ENCODE results near the gene PKHD1.

PKHD1 gene

DNA sequence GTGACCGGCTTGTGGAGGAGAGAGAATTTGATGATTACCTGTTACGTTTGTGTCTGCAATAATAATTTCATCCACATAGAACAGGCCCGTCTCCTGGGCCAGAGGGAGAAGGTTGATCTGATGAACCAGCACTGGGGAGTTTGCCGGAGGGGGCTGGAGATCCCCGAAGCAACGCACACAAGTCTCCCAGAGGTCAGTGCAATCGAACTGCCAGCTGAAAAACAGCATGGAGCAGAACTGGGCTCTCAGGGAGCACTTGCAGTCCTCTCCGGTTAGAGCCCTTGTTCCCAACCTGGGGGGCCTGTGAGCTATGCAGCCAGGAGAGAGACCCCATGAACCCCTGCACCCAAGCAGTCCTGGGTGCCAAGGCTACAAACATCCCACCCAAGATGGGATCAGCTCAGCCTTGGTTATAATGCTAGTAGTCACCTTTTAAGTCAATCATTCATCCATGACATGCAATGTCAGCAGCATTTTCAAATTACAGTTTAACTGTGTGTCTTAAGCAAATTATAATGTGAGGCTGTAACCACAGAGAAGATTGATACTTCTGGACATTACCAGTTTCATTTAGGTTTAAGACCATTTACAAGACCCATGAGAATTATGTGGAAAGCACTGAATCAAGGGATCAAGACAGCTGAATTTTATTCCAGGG, 34.2 kb downstream of the PKHD1 start:
- DNase-seq (ENCODE audit: low read depth) = no peak
- TF ChIP-seq CTCF (conservative IDR thresholded peaks at IDR 0.05; ENCODE audit: control insufficient read depth, insufficient read depth, low read depth, low read length) = no peak
- no peak overlapping the region for H3K4me3 ChIP-seq (ENCODE audit: control insufficient read depth, low read depth, low read length)

DNA sequence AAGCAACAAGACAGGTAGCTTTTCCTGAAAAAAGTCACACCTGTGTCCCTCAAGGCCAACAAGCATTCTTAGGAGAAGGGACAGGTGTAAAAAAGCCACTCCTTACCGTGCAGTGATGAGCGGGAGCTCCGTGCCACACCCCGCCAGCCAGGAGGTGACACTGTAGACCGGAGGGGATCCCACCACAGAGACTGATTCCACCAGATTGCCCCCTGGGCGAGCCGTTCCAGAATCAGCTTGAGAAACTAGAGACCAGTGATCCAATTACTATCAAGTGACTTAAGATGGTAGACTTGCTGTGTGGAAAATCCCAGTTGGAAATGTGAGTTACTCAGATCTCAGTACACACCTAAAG, 37.4 kb downstream of the PKHD1 start:
- H3K4me3 ChIP-seq (ENCODE audit: control insufficient read depth, low read depth, low read length) = no peak overlapping the region
- DNase-seq (ENCODE audit: low read depth) = no peak
- no peak for TF ChIP-seq CTCF (conservative IDR thresholded peaks at IDR 0.05; ENCODE audit: control insufficient read depth, insufficient read depth, low read depth, low read length)

DNA sequence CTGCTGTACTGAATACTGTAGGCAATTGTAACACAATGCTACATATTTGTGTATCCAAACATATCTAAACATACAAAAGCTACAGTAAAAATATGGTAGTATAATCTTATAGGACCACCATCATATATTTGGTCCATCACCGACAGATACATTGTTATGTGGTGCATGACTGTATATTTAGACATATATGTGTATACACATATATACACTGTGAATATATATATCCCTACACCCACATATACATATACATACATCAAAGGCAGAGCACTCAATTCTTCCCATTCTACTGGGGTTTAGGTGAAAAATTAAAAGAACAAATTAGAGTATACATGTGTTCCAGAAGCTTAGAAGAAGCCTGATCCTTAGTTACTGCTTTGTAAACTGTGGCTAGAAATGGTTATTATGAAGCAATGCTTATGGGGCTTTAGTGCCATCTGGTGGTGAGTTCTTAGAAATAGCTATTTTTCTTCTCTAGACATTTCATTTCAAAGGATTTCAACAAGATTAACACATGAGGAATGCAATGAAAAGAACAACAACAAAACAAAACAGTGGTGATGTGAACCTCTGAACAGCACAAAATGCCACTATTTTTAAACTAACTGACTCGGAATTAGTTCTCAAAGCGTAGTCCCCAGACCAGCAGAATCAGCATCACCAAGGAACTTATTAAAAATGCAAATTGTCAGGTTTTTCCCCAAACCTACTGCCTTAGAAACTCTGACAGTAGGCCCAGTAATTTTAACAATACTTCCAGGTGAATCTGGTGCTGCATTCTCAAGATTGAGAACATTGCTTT, 38.0 kb downstream of the PKHD1 start:
- H3K4me3 ChIP-seq (ENCODE audit: control insufficient read depth, low read depth, low read length) = no peak overlapping the region
- peak; percentile 51 for DNase-seq (ENCODE audit: low read depth)
- peak; percentile 75 for TF ChIP-seq CTCF (conservative IDR thresholded peaks at IDR 0.05; ENCODE audit: control insufficient read depth, insufficient read depth, low read depth, low read length)

DNA sequence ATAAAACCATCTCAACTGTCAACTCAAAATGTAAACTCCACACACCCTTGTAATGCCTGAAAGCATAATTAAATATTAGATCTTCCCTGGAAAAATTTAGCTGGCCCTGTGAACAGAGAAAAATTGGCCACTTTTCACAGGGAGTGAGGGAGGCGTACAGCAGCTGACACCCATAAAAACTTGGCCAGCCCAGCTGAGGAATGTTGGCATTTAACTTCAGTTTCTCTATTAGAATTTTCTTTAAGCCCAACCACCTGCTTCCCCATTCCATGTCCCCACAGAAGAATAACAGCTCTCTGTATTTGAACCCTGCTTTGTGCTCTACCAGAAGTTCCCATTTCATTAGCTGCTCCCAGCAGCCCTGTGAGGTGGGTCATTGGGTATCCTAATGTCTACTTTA, 41.0 kb downstream of the PKHD1 start:
- TF ChIP-seq CTCF (conservative IDR thresholded peaks at IDR 0.05; ENCODE audit: control insufficient read depth, insufficient read depth, low read depth, low read length) = no peak
- no peak for DNase-seq (ENCODE audit: low read depth)
- H3K4me3 ChIP-seq (ENCODE audit: control insufficient read depth, low read depth, low read length) = no peak overlapping the region

DNA sequence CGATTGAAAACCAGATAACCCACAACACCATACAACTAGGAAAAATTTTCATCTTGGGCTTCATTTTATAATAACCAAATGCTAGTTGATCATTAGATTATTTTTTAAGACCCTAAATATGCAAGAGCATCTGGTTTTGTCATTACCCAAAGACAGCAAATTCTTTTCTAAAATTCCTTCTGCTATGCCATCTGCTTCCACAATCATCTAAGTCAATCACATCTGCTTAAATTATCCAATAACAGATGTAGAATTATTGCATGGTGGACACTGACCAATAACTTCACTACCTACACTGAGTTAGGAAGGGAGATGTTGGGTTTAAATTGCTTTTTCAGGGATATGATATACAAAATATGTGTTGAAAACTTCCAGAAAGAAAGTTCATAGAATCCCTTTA, 41.9 kb downstream of the PKHD1 start:
- no peak overlapping the region for H3K4me3 ChIP-seq (ENCODE audit: control insufficient read depth, low read depth, low read length)
- TF ChIP-seq CTCF (conservative IDR thresholded peaks at IDR 0.05; ENCODE audit: control insufficient read depth, insufficient read depth, low read depth, low read length) = no peak
- DNase-seq (ENCODE audit: low read depth) = no peak

DNA sequence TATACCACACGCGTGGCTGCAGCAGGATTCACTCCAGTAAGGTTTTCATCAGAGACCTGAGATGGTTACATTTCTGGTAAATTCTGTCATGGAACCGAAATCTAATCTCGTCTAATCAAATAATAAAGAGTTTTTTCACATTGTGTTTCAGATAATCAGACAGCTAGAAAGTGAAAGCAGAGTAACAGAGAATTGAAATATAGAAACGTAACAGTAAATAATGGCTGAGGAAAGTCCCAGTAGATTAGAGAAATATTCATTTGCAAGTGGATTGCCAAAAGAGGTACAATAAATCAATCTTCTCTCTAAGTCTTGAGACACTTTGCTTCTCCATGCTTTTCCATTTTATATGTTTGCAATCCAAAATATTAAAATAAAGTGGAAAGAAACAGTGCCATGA, 42.4 kb downstream of the PKHD1 start:
- no peak overlapping the region for H3K4me3 ChIP-seq (ENCODE audit: control insufficient read depth, low read depth, low read length)
- no peak for DNase-seq (ENCODE audit: low read depth)
- TF ChIP-seq CTCF (conservative IDR thresholded peaks at IDR 0.05; ENCODE audit: control insufficient read depth, insufficient read depth, low read depth, low read length) = no peak

All from fibroblast of mammary gland (primary cell).